NCI-H446 (cell line): Measurements from ENCODE around the gene TENT5C.

Source experiments
- DNase-seq, 2 experiments: peaks; one replicate each; lab custom pipeline; 2025; lab: John Stamatoyannopoulos, UW

The TENT5C gene

GRCh38 chr1:117636637-117637425, 31.0 kb downstream of the TENT5C start:
- no peak for DNase-seq

GRCh38 chr1:117638141-117638540, 32.3 kb downstream of the TENT5C start:
- DNase-seq: no peak

GRCh38 chr1:117638759-117639158, 32.9 kb downstream of the TENT5C start:
- no peak for DNase-seq

GRCh38 chr1:117639741-117640140, 33.9 kb downstream of the TENT5C start:
- DNase-seq: no peak

- no peak for DNase-seq
These were observed 35.7 kb downstream of the TENT5C start for GRCh38 chr1:117641536-117641935.

GRCh38 chr1:117642963-117643362, 37.1 kb downstream of the TENT5C start:
- no peak for DNase-seq

- DNase-seq: no peak
These were observed 37.8 kb downstream of the TENT5C start for GRCh38 chr1:117643601-117644000.

- no peak for DNase-seq
These were observed 39.0 kb downstream of the TENT5C start for GRCh38 chr1:117644696-117645311.

GRCh38 chr1:117645343-117645742, 39.5 kb downstream of the TENT5C start:
- DNase-seq: no peak

GRCh38 chr1:117646007-117646811, 40.4 kb downstream of the TENT5C start:
- DNase-seq: peak in 1 of 2 experiments; percentile 60

- DNase-seq: no peak
These were observed 41.1 kb downstream of the TENT5C start for GRCh38 chr1:117646956-117647355.

GRCh38 chr1:117648015-117648414, 42.2 kb downstream of the TENT5C start:
- DNase-seq: no peak

- no peak for DNase-seq
These were observed 45.2 kb downstream of the TENT5C start for GRCh38 chr1:117650840-117651568.

GRCh38 chr1:117651616-117652015, 45.8 kb downstream of the TENT5C start:
- DNase-seq: no peak

- DNase-seq: no peak
These were observed 46.6 kb downstream of the TENT5C start for GRCh38 chr1:117652421-117652820.

- DNase-seq: no peak
These were observed 47.3 kb downstream of the TENT5C start for GRCh38 chr1:117653195-117653594.

GRCh38 chr1:117653732-117654492, 48.1 kb downstream of the TENT5C start:
- DNase-seq: no peak

GRCh38 chr1:117654493-117655219, 48.8 kb downstream of the TENT5C start:
- no peak for DNase-seq

- no peak for DNase-seq
These were observed 49.4 kb downstream of the TENT5C start for GRCh38 chr1:117655220-117655577.

GRCh38 chr1:117656202-117656641, 50.4 kb downstream of the TENT5C start:
- DNase-seq: no peak

- DNase-seq: peak in 1 of 2 experiments; percentile 25
These were observed 51.2 kb downstream of the TENT5C start for GRCh38 chr1:117657031-117657430.
